BJ (cell line): Measurements from ENCODE around the gene TMEM89. TPM values are rescaled to one million over a fixed set of nuclear protein-coding genes. Genes with fewer than 3 reads are reported as not detected.

ENCODE experiments used
- CTCF ChIA-PET: fragments of 350-600 bp; formaldehyde crosslinking; extraction: SDS; loops from one replicate; lab custom pipeline; 2021; ENCODE audit warnings: antibody characterized with exemption, inconsistent platforms; lab: Yijun Ruan, JAX
- POLR2A ChIA-PET: fragments of 300-600 bp; sonication (Branson Sonifier 250); formaldehyde crosslinking; extraction: SDS; loops from one replicate; lab custom pipeline; 2021; ENCODE audit warnings: antibody characterized with exemption; lab: Charles Lee
- DNase-seq: peaks from one replicate; pipeline ENCODE4 v3.0.0-alpha.2; 2011; ENCODE audit warnings: low read depth
- H3K27me3 ChIP-seq: 2 replicates; pipeline ENCODE4 v1.6.0; 2011; ENCODE audit warnings: low read length; ENCODE audit not compliant: control insufficient read depth, insufficient read depth
- H3K36me3 ChIP-seq: 2 replicates; pipeline ENCODE4 v1.5.1; 2011; ENCODE audit warnings: low read length; ENCODE audit not compliant: control insufficient read depth, insufficient read depth
- H3K4me3 ChIP-seq: 2 replicates; pipeline ENCODE4 v1.5.1; 2011; ENCODE audit warnings: low read depth, mild to moderate bottlenecking, control low read depth, low read length
- CTCF ChIP-seq: IDR thresholded peaks from 2 replicates; pipeline ENCODE4 v1.5.1; 2011; ENCODE audit warnings: low read depth, mild to moderate bottlenecking, control low read depth, inconsistent platforms, low read length, moderate library complexity; ENCODE audit not compliant: insufficient read depth
- polyA plus RNA-seq: library from polyadenylated mRNA; depleted of rRNA; stranded (reverse); fragments of >200 nt; gene quantifications from 2 replicates; pipeline ENCODE4 v1.2.3, GENCODE V29; 2011

The TMEM89 gene
- polyA plus RNA-seq, 1 experiment, result not detected

DNA sequence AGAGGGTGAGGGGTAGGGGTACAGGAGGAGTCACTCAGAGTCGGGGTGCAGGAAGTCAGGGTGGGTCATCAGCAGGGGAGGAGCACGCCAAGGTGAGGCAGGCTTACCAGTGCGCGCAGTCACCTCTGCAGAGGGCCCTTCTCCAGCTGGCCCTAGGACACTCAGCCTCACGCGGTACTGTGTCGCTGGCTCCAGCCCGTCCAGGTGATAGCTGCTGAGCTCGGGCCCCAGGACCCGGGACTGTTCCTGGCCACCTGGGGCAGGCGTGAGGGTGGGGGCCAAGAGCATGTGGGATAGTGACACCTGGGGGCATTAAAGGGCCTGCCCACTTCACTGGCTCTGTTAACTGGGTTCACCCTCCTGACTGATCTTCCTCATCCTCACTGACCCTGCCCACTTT lies 33.9 kb downstream of the TMEM89 start:
- ChIA-PET POLR2A (no interaction called here), CTCF (no interaction called here)
- H3K36me3 ChIP-seq, result peaks cover 71% of the 10 kb centered on the region
- no peak overlapping the region for H3K4me3 ChIP-seq
- H3K27me3 ChIP-seq, result no peaks in the 10 kb centered on the region
- no peak for TF ChIP-seq CTCF
- no peak for DNase-seq

GRCh38 chr3:48585411-48585810 lies 36.2 kb downstream of the TMEM89 start:
- H3K27me3 ChIP-seq, result no peaks in the 10 kb centered on the region
- no peak overlapping the region for H3K4me3 ChIP-seq
- DNase-seq, result no peak
- H3K36me3 ChIP-seq, result peaks cover 70% of the 10 kb centered on the region
- POLR2A ChIA-PET, result no interaction called here
- no peak for TF ChIP-seq CTCF
- CTCF ChIA-PET, result no interaction called here

- POLR2A ChIA-PET, result no interaction called here
- H3K27me3 ChIP-seq, result no peaks in the 10 kb centered on the region
- CTCF ChIA-PET, result no interaction called here
- no peak for DNase-seq
- TF ChIP-seq CTCF, result no peak
- no peak overlapping the region for H3K4me3 ChIP-seq
- peaks cover 69% of the 10 kb centered on the region for H3K36me3 ChIP-seq
Observed at GRCh38 chr3:48584836-48585235, 36.7 kb downstream of the TMEM89 start.

DNA sequence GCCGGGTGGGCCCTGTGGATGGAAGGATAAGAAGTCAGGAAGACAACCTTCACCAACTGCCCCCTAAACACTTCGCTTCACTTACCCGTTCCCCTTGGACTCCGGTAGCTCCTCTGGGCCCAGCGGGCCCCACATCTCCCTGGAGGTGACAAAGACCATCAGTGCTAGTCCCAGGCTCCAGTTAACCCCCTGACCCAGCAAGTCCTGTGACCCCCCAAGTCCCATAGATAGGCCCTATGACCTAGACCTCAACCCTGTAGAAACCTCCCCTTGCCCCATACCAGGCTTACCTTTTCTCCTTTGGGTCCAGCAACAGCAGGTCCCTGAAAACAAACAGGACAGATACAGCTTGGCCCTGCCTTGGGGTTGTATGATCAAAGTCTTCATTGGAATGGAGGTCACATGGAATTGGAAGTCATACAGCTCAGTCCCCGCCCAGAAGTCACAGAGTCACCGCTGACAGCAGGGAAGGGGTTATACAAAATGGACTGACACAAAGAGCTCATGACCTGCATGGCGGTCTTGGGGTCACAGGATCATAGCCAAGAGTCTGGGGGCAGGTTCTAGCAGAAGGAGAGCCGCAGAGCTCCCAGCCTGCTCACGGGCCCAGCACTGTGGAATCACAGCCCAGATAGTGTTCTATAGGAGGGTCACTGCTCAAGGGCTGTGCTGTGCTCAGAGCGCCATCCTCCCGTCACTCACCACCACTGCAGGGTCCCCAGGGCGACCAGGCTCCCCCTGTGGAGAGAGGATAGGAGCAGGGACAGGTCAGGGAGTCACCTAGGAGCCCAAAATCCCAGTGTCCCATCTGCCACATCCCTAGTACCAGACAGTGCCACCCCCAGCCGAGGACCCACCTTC lies 39.7 kb downstream of the TMEM89 start:
- Histone ChIP-seq H3K36me3 (peaks cover 70% of the 10 kb centered on the region), H3K27me3 (no peaks in the 10 kb centered on the region), H3K4me3 (no peak overlapping the region)
- ChIA-PET POLR2A (no interaction called here), CTCF (interaction anchor here (0.6 to 1.0 kb wide), 2 partner anchors 13 to 27 kb away, joined by 3 read pairs; partner anchors contain the start of gene UQCRC1)
- no peak for DNase-seq
- TF ChIP-seq CTCF, result no peak

GRCh38 chr3:48576647-48577046 lies 44.9 kb downstream of the TMEM89 start:
- ChIA-PET CTCF (interaction anchor here (1.3 kb wide), 1 partner anchor 18 kb away, joined by 3 read pairs; no protein-coding TSS in a partner anchor), POLR2A (no interaction called here)
- Histone ChIP-seq H3K4me3 (no peak overlapping the region), H3K36me3 (peaks cover 56% of the 10 kb centered on the region), H3K27me3 (no peaks in the 10 kb centered on the region)
- no peak for DNase-seq
- no peak for TF ChIP-seq CTCF
